Stimulated activated CD8-positive, alpha-beta memory T cell treated with anti-CD3 and anti-CD28 coated beads, Interleukin-4, amount 100 ng/mL, for 4 hours (primary cell): ENCODE measurements around the gene ZNF407.

Experiments
- DNase-seq, 2 donors: peaks; one replicate each; pipeline ENCODE4 v3.0.0-alpha.2; 2020; ENCODE audit warnings: low read depth in 2 of 2, low spot score in 1 of 2

The ZNF407 gene

GRCh38 chr18:74718312-74718711 lies 120.6 kb downstream of the ZNF407 start:
- no peak for DNase-seq

GRCh38 chr18:74722237-74722636 lies 124.6 kb downstream of the ZNF407 start:
- DNase-seq, result no peak

GRCh38 chr18:74724186-74724585 lies 126.5 kb downstream of the ZNF407 start:
- DNase-seq, result no peak

GRCh38 chr18:74725690-74726089 lies 128.0 kb downstream of the ZNF407 start:
- DNase-seq, result no peak

GRCh38 chr18:74728586-74728985 lies 130.9 kb downstream of the ZNF407 start:
- no peak for DNase-seq

- DNase-seq, result no peak
Measured at GRCh38 chr18:74731097-74731496, 133.4 kb downstream of the ZNF407 start.

GRCh38 chr18:74732380-74732779 lies 134.7 kb downstream of the ZNF407 start:
- DNase-seq, result no peak

GRCh38 chr18:74733598-74733997 lies 135.9 kb downstream of the ZNF407 start:
- no peak for DNase-seq

GRCh38 chr18:74734013-74734444 lies 136.4 kb downstream of the ZNF407 start:
- DNase-seq, result no peak

- no peak for DNase-seq
Measured at GRCh38 chr18:74739926-74740325, 142.3 kb downstream of the ZNF407 start.

GRCh38 chr18:74742573-74743243 lies 145.0 kb downstream of the ZNF407 start:
- no peak for DNase-seq

- no peak for DNase-seq
Measured at GRCh38 chr18:74745633-74746403, 148.1 kb downstream of the ZNF407 start.

GRCh38 chr18:74748809-74749208 lies 151.1 kb downstream of the ZNF407 start:
- no peak for DNase-seq

- DNase-seq, result no peak
Measured at GRCh38 chr18:74758995-74759394, 161.3 kb downstream of the ZNF407 start.

GRCh38 chr18:74760026-74760425 lies 162.4 kb downstream of the ZNF407 start:
- no peak for DNase-seq

- no peak for DNase-seq
Measured at GRCh38 chr18:74760436-74760835, 162.8 kb downstream of the ZNF407 start.

GRCh38 chr18:74766251-74766650 lies 168.6 kb downstream of the ZNF407 start:
- DNase-seq, result no peak

- no peak for DNase-seq
Measured at GRCh38 chr18:74768096-74768495, 170.4 kb downstream of the ZNF407 start.

GRCh38 chr18:74773171-74773624 lies 175.5 kb downstream of the ZNF407 start:
- DNase-seq, result no peak

- no peak for DNase-seq
Measured at GRCh38 chr18:74774486-74774885, 176.8 kb downstream of the ZNF407 start.

- DNase-seq, result no peak
Measured at GRCh38 chr18:74775239-74775638, 177.6 kb downstream of the ZNF407 start.

- DNase-seq, result no peak
Measured at GRCh38 chr18:74778191-74778847, 180.6 kb downstream of the ZNF407 start.
